Smooth muscle cell (in vitro differentiated cells): ENCODE results near the gene MATN1. TPM values are rescaled to one million over a fixed set of nuclear protein-coding genes. Genes with fewer than 3 reads are reported as not detected.

Source experiments
- DNase-seq: peaks from one replicate; lab custom pipeline; 2025; ENCODE audit not compliant: unreplicated experiment; lab: John Stamatoyannopoulos, UW
- H2AFZ ChIP-seq: fragments of 200-600 bp; sonication (generic); 2 replicates; pipeline ENCODE4 v1.6.0; 2016; ENCODE audit warnings: antibody characterized with exemption, low read depth, mild to moderate bottlenecking
- H3F3A ChIP-seq: fragments of 200-600 bp; sonication (generic); 2 replicates; pipeline ENCODE4 v1.6.0; 2017; ENCODE audit warnings: antibody characterized with exemption, low read depth
- H3K27ac ChIP-seq: fragments of 200-600 bp; sonication (generic); 2 replicates; pipeline ENCODE4 v1.5.1; 2016; ENCODE audit warnings: low read depth, mild to moderate bottlenecking
- H3K27me3 ChIP-seq: fragments of 200-600 bp; sonication (generic); 2 replicates; pipeline ENCODE4 v1.6.1; 2016; ENCODE audit warnings: low read depth, mild to moderate bottlenecking
- H3K36me3 ChIP-seq: fragments of 200-600 bp; sonication (generic); 2 replicates; pipeline ENCODE4 v1.5.1; 2016; ENCODE audit warnings: low read depth
- H3K4me1 ChIP-seq: fragments of 200-600 bp; sonication (generic); 2 replicates; pipeline ENCODE4 v1.5.1; 2016; ENCODE audit warnings: low read depth
- H3K4me2 ChIP-seq: fragments of 200-600 bp; sonication (generic); 2 replicates; pipeline ENCODE4 v1.6.0; 2016; ENCODE audit warnings: mild to moderate bottlenecking
- H3K4me3 ChIP-seq: fragments of 200-600 bp; sonication (generic); 2 replicates; pipeline ENCODE4 v1.5.1; 2016; ENCODE audit warnings: mild to moderate bottlenecking
- H3K79me2 ChIP-seq: fragments of 200-600 bp; sonication (generic); 2 replicates; pipeline ENCODE4 v1.6.0; 2016; ENCODE audit warnings: low read depth, mild to moderate bottlenecking
- H3K9ac ChIP-seq: fragments of 200-600 bp; sonication (generic); 2 replicates; pipeline ENCODE4 v1.6.0; 2016; ENCODE audit warnings: low read depth
- H3K9me3 ChIP-seq: fragments of 200-600 bp; sonication (generic); replicated peaks from 2 replicates; pipeline ENCODE4 v1.5.1; 2016; ENCODE audit warnings: low read depth
- H4K20me1 ChIP-seq: fragments of 200-600 bp; sonication (generic); 2 replicates; pipeline ENCODE4 v1.6.0; 2016; ENCODE audit warnings: low read depth
- WGBS: methylation state at CpG from one replicate; pipeline ENCODE4 v1.1.7; 2016; ENCODE audit warnings: low lambda C conversion rate; 5-methylcytosine and 5-hydroxymethylcytosine counted together
- polyA plus RNA-seq: library from polyadenylated mRNA; unstranded; fragments of >200 nt; fragmentation: Nextera tagmentation; extraction: Ambion mirVana; gene quantifications from 2 replicates; pipeline ENCODE4 v1.2.1, GENCODE V29; 2016
- total RNA-seq: library from RNA; depleted of rRNA; stranded (reverse); fragments of >200 nt; gene quantifications from 2 replicates; pipeline ENCODE4 v1.2.3, GENCODE V29; 2014
- TF ChIP-seq, protein P1 (sequence below): fragments of 200-600 bp; sonication (generic); IDR thresholded peaks from 2 replicates; pipeline ENCODE4 v1.5.1; 2017; ENCODE audit warnings: borderline replicate concordance, mild to moderate bottlenecking, antibody characterized with exemption; ENCODE audit not compliant: insufficient read depth, poor library complexity, severe bottlenecking

Gene MATN1
- total and polyA plus RNA-seq, 2 experiments from 2014 or later, result 0.40 to 2.0 TPM

- no peaks in the 10 kb centered on the region for H3K79me2 ChIP-seq
- H2AFZ ChIP-seq, result no peak overlapping the region
- no peak overlapping the region for H3K9ac ChIP-seq
- no peak overlapping the region for H3K27ac ChIP-seq
- H3F3A ChIP-seq, result no peaks in the 10 kb centered on the region
- 72% methylated on average over 3 of the region's 3 CpGs for WGBS
- H3K4me1 ChIP-seq, result no peaks in the 10 kb centered on the region
- H3K27me3 ChIP-seq, result peaks cover 18% of the 10 kb centered on the region
- no peak overlapping the region for H3K4me2 ChIP-seq
- TF ChIP-seq, protein P1, sequence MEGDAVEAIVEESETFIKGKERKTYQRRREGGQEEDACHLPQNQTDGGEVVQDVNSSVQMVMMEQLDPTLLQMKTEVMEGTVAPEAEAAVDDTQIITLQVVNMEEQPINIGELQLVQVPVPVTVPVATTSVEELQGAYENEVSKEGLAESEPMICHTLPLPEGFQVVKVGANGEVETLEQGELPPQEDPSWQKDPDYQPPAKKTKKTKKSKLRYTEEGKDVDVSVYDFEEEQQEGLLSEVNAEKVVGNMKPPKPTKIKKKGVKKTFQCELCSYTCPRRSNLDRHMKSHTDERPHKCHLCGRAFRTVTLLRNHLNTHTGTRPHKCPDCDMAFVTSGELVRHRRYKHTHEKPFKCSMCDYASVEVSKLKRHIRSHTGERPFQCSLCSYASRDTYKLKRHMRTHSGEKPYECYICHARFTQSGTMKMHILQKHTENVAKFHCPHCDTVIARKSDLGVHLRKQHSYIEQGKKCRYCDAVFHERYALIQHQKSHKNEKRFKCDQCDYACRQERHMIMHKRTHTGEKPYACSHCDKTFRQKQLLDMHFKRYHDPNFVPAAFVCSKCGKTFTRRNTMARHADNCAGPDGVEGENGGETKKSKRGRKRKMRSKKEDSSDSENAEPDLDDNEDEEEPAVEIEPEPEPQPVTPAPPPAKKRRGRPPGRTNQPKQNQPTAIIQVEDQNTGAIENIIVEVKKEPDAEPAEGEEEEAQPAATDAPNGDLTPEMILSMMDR, result no peak
- no peak for DNase-seq
- H3K9me3 ChIP-seq, result peaks cover 3% of the 10 kb centered on the region
- H3K36me3 ChIP-seq, result no peaks in the 10 kb centered on the region
- no peak overlapping the region for H3K4me3 ChIP-seq
- no peaks in the 10 kb centered on the region for H4K20me1 ChIP-seq
Observed at GRCh38 chr1:30678209-30678608, 45.2 kb downstream of the MATN1 start.

DNA sequence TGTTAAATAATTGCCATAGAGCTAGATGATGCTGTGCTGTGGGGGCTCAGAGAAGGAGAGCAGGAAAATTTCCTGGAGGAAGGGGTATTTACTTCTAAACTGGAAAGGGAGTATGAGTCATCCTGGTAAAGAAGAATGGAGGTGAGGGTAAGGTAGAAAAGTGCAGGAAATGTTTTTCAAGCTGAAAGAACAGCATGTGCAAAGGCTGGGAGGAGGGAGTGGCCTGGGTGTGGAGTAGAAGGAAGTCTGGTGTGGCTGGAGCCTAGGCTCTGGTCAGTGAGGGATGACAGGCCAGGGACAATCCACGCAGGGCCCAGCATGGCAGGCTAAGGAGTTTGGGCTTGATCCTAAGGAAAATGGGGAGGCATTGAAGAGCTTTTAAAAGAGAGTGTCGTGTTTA is 45.9 kb downstream of the MATN1 start:
- no peak overlapping the region for H3K4me2 ChIP-seq
- TF ChIP-seq, protein P1, result no peak
- no peaks in the 10 kb centered on the region for H4K20me1 ChIP-seq
- WGBS, result 77% methylated on average over 2 of the region's 2 CpGs
- H3F3A ChIP-seq, result no peaks in the 10 kb centered on the region
- H3K9me3 ChIP-seq, result peaks cover 3% of the 10 kb centered on the region
- H3K27ac ChIP-seq, result no peak overlapping the region
- H2AFZ ChIP-seq, result no peak overlapping the region
- no peak overlapping the region for H3K9ac ChIP-seq
- no peak overlapping the region for H3K4me3 ChIP-seq
- H3K27me3 ChIP-seq, result peaks cover 11% of the 10 kb centered on the region
- DNase-seq, result no peak
- H3K36me3 ChIP-seq, result no peaks in the 10 kb centered on the region
- H3K79me2 ChIP-seq, result no peaks in the 10 kb centered on the region
- H3K4me1 ChIP-seq, result no peaks in the 10 kb centered on the region

- TF ChIP-seq, protein P1, result no peak
- 37% methylated on average over 2 of the region's 2 CpGs for WGBS
- no peak for DNase-seq
Observed at GRCh38 chr1:30675761-30676160, 47.6 kb downstream of the MATN1 start.

GRCh38 chr1:30675289-30675688 is 48.1 kb downstream of the MATN1 start:
- H3K9me3 ChIP-seq, result peaks cover 3% of the 10 kb centered on the region
- no peak overlapping the region for H3K4me2 ChIP-seq
- H3K27ac ChIP-seq, result no peak overlapping the region
- TF ChIP-seq, protein P1, result no peak
- no peaks in the 10 kb centered on the region for H3K4me1 ChIP-seq
- H3K79me2 ChIP-seq, result no peaks in the 10 kb centered on the region
- no peaks in the 10 kb centered on the region for H3K27me3 ChIP-seq
- H2AFZ ChIP-seq, result no peak overlapping the region
- H4K20me1 ChIP-seq, result no peaks in the 10 kb centered on the region
- no peak overlapping the region for H3K9ac ChIP-seq
- no peaks in the 10 kb centered on the region for H3K36me3 ChIP-seq
- no peak overlapping the region for H3K4me3 ChIP-seq
- WGBS, result 95% methylated on average over 2 of the region's 2 CpGs
- H3F3A ChIP-seq, result no peaks in the 10 kb centered on the region
- no peak for DNase-seq

More at GRCh38 chr1:30675761-30676160, 47.6 kb downstream of the MATN1 start:
- no peaks in the 10 kb centered on the region for H3F3A ChIP-seq
- no peak overlapping the region for H3K9ac ChIP-seq
- no peak overlapping the region for H3K27ac ChIP-seq
- no peaks in the 10 kb centered on the region for H4K20me1 ChIP-seq
- H3K36me3 ChIP-seq, result no peaks in the 10 kb centered on the region
- H3K4me1 ChIP-seq, result no peaks in the 10 kb centered on the region
- no peak overlapping the region for H3K4me2 ChIP-seq
- no peaks in the 10 kb centered on the region for H3K79me2 ChIP-seq
- no peak overlapping the region for H3K4me3 ChIP-seq
- no peak overlapping the region for H2AFZ ChIP-seq
- H3K9me3 ChIP-seq, result peaks cover 3% of the 10 kb centered on the region
- no peaks in the 10 kb centered on the region for H3K27me3 ChIP-seq
